T-helper 2 cell treated with Interferon-gamma antibody and Interleukin-4, amounts not matched to agents 100 ng/mL and 5 ng/mL, for 36 hours (primary cell): ENCODE results near the gene MPP3. TPM values are rescaled to one million over a fixed set of nuclear protein-coding genes. Genes with fewer than 3 reads are reported as not detected.
"Not testable (repeated sequence)": the region's sequence is repeated elsewhere in the genome, so short reads cannot be mapped to it uniquely, and the experiment has no call there.

ENCODE experiments used
- intact Hi-C: fragments of 100-400 bp; cut with micrococcal nuclease; formaldehyde crosslinking; loops from one replicate; pipeline ENCODE4 v1.15.1; 2023
- total RNA-seq: library from RNA; stranded (reverse); gene quantifications from 2 replicates; pipeline ENCODE4 v1.2.3, GENCODE V29; 2022

MPP3 gene, protein sequence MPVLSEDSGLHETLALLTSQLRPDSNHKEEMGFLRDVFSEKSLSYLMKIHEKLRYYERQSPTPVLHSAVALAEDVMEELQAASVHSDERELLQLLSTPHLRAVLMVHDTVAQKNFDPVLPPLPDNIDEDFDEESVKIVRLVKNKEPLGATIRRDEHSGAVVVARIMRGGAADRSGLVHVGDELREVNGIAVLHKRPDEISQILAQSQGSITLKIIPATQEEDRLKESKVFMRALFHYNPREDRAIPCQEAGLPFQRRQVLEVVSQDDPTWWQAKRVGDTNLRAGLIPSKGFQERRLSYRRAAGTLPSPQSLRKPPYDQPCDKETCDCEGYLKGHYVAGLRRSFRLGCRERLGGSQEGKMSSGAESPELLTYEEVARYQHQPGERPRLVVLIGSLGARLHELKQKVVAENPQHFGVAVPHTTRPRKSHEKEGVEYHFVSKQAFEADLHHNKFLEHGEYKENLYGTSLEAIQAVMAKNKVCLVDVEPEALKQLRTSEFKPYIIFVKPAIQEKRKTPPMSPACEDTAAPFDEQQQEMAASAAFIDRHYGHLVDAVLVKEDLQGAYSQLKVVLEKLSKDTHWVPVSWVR
- total RNA-seq, result not detected in 2 replicates

DNA sequence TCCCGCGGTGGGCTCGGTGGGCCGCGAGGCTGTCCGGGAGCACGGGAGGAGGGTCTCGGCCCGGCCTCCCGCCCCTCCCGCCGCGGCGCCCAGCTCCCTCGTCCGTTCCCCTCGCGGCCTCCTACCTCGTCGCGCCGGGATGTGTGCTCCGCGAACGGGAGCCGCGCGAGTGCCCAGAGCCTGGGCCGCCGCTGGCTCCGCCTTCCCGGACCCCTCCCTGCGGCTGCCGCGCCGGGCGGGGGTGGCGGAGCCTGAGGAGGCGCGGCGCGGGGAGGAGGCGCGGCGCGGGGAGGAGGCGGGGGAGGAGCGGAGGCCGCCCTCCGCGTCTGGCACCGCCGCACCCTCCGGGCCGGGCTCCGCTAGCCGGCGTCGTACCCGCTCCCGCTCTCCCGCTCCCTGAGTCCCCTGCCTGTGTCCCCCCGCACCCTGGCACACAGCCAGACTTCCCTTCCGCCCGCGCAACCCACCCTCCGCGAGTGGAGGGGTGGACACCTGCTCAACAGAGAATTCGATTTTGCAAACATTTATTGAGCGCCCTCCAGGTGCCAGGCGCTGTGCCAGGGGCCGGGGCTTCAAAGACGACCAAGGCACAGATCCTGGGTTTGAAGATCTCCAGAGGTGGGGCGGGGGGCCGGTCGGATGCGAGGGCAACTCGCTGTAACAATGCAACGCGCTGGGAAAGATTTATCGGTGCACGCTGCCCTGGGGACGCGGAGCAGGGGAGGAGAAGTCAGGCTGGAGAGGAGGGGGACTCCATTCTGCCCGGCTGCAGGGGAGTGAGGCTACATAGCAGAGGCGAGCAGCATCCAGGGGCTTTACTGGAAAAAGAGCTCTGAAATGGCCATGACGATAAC lies at the start of gene MPP3:
MPP3 (minus strand) TSS at position 171 of the 854 bp plus-strand sequence. CDS start 1,240 bp downstream, outside the sequence.
- intact Hi-C loops, result no loop called here

DNA sequence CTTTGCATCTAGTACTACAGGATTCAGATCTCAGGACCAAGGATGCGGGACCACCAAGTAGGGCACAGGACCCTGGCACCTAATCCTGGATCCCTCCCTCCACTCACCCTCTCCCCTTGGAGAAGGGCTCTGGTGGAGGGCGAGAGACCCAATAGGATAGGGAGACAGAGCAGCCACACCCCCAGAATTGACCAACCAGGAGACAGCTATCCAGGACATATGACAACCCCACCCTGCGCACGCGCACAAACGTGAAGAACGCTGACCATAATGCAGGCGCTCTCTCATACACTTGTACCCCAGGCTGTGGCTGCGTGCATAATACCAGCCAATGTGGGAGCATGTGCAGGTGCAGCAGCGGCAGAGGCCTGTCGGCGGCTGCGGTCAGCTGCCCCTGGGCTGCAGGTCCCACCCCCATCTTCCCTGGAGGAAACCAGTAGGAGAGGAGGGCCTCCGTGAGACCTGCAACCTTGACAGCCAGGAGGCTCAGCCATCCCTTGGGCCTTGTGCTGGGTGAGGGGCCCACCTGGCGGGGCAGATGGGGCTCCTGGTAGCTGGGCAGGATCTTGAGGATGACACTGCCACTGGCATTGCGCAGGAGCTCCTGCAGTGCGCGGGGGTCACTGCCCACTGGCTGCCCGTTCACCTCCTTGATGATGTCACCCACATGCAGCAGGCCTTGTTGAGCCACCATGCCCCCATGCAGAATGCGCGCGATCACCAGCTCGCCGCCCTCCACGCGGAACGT lies 49.0 kb upstream of the MPP3 start:
- intact Hi-C loops, result no loop called here

DNA sequence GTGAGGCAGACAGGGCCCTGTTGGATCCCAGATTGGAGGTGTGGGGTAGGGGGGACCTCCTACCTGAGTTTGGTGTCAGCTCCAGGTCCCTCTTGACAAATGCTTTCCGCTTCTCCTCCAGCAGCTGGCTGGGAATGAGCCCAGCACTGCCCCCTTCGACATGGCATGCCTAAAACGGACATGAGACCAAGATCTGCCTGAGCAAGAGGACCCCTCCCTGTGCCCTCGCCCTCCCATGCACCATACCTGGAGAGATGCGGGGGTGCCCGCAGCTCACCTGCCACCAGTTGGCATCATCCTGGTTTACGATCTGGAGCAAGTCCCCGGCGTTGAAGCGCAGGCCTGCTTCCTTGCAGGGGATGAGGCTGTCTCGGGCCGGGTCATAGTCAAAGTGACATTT lies 48.2 kb upstream of the MPP3 start:
- intact Hi-C loops, result no loop called here

DNA sequence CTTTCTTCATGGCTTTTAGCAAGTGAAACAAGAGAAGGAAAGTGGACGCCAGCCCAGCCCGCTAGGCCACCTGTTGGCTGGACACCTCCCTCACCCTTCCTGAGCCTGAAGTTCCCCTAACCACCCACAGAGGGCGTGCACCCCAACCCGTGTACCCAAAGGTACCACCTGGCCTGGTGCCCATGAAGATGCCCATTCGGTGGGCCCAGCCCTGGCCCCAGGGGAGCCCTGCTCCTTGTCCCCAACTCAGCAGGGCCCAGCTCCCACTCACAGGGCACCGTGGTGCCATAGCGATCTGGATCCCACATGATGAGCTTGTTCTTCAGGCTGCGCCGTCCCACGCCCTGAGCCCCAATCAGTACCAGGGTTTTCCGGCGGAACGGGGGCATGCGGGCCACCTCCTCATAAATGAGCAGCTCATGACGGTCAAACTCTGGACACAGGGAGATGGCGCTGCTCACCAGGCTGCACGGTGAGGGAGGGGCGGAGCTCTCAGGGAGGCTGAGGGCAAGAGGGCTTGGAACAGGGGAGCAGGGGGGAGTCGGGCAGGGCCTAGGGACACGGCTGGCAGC lies 47.6 kb upstream of the MPP3 start:
- intact Hi-C loops, result no loop called here

DNA sequence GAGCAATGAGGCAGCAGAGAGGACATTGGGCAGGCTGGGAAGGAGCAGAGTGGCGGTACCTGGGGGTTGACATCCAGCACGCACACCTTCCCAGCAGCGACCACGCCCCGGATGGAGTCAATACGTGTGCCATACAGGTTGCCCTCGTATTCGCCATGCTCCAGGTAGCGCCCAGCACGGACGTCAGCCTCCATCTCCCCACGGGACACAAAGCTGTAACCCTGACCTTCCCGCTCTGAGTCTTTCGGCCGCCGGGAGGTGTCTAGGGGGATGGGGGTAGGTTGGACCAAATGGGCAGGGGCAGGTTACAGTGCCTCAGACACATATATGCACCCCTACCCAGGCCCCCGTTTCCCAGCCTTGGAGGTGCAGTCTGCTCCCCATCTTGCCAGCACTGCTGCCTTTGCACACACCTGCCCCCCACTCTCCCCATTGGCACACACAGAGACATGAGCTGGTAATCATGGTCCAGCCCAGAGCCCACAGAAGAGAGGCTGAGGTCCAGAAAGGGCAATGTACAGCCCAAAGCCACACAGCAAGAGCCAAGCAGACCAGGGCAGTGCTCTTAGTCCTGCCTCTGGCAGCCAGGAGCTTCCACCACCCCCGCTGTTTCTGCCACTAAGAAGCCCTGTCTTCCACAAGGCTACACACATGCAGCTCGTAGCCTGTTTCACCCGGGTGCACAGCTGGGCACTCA lies 46.9 kb upstream of the MPP3 start:
- intact Hi-C loops, result no loop called here

DNA sequence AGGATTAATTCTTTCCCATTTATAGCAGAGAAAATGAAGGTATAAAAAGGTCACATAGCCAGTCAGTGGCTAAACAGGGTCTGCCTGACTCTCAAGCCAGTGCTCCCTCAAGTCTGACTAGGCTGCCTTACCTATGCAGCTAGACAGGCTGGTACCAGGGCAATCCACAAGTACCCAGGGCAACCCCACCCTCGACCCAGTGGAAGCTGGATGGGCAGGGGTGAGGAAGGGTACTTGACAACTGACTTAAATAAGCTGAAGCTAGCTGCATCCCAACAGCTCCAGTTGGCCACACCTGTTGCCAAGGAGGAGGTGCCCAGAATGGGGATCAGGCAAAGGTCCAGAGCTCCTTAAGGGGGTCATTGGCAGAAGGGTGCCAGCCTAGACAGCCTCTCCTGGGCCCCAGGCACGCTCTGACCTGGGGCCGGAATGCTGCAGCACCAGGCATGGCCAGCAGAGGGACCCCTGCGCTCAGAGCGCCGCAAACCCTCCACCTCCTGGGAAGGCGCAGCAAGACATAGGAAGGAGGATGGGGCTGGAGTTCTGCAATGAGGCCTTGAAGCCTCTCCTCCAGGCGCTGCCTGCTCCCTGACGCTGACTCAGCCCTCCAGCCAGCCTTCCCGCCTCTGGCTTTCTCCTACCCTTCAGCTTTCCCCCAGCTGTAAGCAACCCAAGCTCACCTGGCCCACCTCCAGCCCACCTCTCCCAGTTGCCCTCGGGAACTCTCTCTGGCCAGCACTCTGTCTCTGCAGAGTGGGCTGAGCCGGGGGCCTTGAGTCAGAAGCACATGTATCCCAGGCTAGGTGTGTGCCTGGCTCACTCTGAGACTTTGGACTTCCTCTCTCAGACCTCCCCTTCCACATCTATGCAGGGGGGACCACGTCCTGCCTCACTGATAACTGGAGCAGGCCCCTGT lies 45.6 kb upstream of the MPP3 start:
- intact Hi-C loops, result loop anchor here (1.0 kb wide), 1 partner anchor 117 kb away; no protein-coding TSS in a partner anchor

DNA sequence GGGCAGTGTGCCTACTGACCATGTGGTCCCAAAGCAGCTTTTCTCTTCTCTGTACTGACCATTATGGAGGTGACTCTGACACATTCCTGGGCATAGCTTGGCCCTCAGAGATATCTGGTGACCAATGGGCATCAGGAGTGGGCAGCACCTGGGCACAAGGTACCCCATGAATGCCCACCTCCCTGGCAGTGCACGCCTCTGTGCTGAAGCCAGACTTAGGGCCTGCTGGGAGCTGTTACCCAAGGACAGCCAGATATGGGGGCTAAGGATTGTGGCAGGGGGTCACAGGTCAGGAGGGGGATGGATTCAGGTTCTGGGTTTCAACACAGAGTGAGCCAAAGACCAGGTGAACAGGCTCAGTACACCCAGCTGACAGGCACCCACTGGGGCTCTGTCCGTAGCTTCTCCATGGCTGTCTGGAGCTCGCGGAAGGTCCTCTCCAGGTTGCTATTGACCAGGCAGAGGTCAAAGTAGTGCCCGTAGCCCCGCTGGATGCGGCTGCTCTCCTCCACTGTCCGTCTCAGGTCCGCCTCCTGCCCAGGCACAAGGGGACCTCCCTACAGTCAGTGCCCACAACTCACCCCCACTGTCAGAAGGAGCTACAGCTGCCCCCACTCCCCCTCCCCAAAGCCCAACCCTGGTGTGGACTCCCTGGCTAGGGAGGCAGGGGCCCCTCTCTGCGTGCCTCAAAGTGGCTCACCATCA lies 44.7 kb upstream of the MPP3 start:
- intact Hi-C loops, result loop anchor here (1.0 kb wide), 1 partner anchor 118 kb away; no protein-coding TSS in a partner anchor

DNA sequence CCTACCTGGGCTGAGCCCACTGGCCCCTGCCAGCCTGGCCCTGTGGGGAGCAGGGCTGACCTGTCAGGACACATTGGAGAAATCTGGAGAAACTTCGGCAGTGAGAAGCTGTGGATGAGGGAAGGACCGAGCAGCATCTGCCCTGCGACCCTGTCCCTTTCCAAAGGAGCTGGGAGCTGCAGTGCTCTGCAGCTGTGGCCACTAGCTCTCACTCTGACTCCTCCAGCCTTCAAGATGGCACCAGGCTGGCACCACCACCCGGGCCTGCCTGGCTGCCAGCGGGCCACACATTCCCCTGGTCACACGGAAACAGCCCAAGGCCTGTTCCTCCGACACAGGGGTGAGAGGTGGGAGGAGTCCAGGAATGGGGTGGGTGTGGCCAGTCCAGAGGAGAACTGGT lies 44.1 kb upstream of the MPP3 start:
- intact Hi-C loops, result no loop called here

DNA sequence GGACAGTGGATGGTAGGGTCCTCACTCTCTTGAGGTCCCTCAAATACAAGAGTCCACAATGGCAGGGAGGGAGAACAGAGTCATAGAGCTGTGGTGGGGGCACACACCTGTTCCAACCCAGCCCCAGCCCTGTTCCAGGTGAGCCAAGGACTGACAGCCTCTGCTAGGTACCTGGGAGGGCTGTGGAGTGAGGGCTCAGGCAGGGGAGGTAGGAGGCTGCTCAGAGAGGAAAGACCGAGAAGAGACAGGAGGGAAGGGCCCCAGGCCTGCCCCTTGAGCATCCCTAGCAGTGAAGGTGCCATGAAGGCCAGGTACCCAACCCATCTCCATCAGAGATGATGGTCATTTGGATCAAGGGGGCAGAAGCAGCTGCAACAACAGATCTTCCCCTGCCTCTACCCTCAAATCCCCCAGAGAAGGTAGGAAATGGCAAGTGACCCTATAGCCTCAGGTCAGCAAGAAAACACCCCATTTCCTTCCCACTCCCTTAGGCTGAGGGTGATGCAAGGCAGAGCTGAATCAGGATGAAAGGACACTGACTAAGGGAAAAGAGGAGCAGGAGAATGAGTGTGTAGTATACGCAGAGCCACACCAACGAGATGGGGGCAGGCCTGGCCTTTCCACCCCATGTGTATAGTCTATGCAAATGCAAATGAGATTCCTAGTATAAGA lies 42.7 kb upstream of the MPP3 start:
- intact Hi-C loops, result no loop called here

DNA sequence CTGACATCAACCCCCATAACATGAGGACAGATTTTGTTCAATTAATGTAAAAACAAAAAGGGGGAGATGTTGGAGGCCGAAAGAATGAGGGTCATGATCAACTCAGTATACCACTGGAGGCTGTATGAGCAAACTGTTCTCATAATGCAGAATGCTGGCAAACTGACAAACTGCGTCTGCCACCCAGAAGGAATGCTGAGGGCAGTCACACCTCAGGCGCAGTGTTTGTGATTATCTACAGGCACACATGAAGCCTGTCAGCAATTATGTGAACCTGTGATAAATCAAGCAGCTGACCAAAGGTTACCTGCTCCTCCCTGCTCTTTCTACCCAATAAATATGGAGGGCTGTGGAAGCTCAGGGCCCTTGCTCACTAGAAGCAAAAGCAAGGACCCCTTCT lies 41.3 kb upstream of the MPP3 start:
- intact Hi-C loops, result no loop called here

DNA sequence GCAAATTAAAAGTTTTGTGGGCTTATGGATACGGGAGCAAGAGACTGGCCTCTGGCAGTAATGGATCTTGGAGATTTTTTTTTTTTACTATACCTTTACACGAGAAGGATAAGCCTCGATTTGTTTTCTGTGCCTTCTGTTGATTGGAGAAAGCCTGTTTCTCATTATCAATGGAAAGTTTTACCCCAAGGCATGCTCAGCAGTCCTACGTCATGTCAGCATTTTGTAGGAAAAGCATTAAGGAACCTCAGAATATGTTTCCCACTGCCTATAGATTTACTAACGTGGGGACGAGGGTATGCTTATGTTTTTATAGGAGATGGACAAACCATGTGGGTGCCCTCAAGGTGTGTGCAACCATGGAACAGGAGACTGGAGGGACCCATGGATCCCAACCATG lies 40.9 kb upstream of the MPP3 start:
- intact Hi-C loops, result no loop called here

DNA sequence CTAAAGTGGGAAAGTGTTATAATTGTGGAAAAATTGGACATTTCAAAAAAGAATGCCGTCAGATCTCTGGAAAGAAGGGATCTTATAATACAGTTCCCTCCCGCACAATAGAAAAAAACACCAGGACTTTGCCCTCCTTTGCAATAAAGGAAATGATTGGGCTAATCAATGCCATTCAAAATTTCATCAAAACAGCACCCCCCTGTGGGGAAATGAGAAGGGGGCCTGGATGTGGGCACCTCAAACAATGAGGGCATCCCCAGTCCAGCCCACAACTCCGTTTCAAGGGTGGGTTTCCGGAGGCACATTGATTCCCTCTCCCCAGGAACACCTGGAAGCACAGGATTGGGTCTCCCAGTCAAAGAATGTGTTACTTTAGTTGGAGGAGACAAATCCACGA lies 40.1 kb upstream of the MPP3 start:
- intact Hi-C loops, result no loop called here

DNA sequence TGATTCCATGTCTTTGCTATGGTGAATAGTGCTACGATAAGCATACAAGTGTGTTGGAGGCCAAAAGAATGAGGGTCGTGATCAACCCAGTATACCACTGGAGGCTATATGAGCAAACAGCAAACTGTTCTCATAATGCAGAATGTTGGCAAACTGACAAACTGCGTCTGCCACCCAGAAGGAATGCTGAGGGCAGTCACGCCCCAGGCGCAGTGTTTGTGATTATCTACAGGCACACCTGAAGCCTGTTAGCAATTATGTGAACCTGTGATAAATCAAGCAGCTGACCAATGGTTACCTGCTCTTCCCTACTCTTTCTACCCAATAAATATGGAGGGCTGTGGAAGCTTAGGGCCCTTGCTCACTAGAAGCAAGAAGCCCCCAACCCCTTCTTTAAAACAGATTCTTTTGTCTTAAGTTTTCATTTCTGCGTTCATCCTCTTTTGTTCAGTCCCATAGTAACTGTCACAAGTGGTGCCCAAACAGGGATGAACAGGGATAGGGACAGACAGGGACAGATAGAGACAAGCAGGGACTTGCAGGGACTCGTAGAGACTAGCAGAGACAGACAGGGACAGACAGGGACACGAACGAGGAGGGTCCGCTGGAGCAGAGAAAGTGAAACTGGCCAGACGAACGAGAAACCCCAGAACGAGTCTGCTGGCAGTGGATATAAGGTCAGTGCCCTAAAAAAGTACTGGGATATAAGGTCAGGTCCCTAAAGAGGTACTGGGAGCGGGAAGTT lies 39.2 kb upstream of the MPP3 start:
- intact Hi-C loops, result no loop called here

DNA sequence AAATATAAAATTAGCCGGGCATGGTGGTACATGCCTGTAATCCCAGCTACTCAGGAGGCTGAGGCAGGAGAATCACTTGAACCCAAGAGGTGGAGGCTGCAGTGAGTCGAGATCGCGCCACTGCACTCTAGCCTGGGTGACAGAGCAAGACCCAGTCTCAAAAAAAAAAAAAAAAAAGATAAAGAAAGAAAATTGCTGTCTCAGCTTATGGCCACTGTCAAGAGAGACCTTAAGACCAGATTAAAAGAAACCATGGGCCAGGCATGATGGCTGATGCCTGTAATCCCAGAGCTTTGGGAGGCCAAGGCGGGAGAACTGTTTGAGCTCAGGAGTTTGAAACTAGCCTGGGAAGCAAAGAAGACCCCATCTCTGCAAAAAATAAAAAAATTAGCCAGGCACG lies 36.1 kb upstream of the MPP3 start:
- intact Hi-C loops, result not testable (repeated sequence)

DNA sequence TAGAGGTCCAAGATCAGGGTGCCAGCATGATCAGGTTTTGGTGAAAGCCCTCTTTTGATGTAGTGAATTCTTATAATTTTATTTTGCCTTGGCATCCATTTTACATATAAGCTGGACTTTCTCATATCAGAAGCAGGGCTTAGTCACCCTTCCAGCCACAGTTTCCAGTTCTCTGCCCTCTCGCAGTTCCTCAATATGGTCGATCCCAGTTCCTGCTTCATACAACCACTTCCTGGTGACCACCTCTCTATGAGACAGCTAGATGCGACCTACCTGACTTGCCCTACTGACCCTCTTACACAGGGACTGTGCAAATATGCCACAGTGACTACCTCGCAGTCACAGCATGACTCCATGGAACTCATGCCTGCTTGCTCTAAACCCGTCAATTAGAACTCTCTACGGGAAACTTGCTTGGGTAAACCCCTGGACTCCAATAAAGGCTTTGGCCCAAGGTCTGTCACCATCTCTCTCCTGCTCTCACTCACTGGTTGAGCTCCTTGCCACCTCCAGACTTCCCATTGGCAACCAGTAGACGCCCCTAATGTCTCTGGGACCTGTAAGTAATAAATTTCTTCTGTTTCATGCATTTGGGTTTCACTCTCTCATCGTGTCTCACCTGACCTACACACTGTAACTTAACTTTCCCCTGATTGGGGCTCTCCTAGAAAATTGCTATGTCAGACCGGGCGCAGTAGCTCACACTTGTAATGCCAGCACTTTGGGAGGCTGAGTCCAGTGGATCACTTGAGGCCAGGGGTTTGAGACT lies 35.5 kb upstream of the MPP3 start:
- intact Hi-C loops, result no loop called here

DNA sequence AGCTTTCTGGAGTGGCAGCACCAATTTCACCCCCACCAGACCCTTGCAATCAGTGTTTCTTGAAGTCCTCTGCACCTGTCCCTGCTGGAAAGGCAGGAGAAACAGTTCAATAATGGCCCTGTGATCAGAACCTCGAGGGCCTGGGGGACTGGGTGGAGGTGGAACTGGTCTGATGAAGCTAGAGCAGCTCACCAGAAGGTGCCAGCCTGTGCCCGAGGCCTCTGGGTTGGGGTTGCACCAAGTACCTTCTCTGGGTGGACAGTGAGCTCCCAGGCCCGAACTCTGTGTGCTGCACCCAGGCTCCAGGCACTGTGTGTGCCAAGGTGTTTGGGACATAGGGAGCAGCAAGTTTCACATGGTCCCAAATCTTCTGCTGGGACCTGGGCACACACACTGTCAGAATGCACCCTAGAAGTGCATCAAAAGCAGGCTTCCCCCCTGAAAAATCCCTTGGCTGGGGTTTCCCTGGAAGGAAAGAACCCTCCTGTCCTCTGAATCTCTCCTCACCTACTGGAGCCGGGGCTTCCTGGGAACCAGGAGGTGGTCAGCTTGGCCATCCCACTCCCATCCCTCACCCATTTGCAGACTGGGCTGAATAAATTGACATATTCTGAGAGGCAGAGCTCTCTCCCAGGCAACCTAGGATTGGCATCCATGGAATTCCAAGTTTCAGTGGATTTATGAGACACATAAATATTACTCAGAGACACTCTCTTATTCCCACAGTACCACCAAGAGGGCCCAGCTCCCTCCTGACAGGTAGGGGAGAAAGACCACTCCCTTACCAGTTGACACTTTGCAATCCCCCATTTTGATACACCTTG lies 31.4 kb upstream of the MPP3 start:
- intact Hi-C loops, result no loop called here
